NCI-H774 (cell line): ENCODE measurements around the gene KCNK3.
A peak's percentile ranks its signal among the peaks of the same experiment; 100 is the strongest.
"Not testable (repeated sequence)": the region's sequence is repeated elsewhere in the genome, so short reads cannot be mapped to it uniquely, and the experiment has no call there.

ENCODE experiments used
- DNase-seq: peaks from one replicate; lab custom pipeline; 2025; lab: John Stamatoyannopoulos, UW

KCNK3 gene

DNA sequence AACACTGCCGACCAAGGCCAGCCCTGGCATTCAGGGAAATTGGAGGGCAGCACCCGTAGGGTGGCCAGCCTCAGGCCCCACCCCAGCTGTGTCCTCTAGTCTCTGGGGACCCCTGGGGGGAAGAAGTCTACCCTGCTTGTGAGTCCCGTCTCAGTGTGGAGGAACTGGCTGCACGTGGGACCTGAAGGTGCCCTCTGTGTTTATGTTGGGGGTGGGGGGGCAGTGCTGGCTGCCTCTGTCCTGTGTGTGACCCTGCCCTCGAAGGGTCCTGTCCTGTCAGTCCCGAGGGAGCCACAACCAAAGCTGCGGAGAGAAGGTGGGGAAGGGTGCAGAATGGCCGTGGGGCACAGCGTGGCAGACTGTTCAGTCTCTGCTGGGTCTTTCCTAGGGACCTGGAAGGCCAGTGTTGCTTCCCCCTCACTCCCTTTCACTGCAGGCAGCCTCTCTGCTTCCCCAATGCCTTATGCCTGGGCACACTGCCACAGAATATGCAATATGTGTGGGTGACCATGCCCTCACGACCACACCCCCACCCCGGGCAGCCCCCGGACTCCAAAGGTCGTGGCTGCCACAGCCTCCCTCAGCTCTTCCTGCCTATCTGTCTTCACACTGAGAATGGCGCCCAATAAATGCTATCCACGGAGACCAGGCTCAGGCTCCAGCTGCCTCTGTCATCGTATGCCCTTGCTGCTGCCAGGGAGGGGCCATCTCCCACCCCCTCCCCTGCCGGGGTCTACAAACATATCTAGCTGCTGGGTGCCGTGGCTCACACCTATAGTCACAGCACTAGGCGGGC, 38.2 kb downstream of the KCNK3 start:
- DNase-seq: no peak

DNA sequence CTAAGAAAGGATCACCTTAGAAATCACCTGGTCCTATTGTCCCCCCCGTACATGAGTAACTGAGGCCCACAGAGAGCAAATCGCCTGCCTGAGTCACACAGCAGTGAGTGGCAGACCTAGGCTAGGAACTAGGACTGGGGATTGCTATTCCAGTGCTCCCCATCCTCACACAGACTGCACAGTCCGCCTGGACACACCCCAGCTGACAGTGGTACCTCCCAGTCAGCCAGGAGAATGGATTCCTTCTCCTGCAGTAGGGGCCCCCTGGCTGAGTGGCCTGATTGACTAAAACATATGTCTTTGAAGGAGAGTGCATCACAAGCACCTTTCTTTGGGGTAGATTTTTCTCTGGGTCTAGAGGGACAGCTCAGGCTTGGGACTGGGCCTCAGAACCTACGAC, 39.2 kb downstream of the KCNK3 start:
- no peak for DNase-seq

DNA sequence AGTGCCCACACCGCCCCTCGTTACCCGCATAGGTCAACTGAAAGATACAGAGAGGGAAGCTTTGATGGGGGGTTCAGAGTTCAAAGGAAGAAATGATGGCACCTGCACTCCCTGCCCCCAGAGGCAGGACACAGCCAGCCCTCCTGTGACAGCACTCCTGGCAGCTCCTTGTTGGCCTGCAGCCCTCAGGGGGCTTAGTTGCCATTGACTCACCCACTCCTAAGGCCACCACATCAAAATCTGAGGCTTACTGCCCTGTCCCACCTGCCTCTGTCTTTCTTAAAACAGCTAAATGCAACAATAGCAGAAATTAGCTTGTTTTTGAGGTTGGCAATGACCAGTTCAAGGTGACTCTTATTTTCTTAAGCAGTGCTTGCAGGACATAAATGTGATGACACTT, 39.9 kb downstream of the KCNK3 start:
- DNase-seq: no peak

DNA sequence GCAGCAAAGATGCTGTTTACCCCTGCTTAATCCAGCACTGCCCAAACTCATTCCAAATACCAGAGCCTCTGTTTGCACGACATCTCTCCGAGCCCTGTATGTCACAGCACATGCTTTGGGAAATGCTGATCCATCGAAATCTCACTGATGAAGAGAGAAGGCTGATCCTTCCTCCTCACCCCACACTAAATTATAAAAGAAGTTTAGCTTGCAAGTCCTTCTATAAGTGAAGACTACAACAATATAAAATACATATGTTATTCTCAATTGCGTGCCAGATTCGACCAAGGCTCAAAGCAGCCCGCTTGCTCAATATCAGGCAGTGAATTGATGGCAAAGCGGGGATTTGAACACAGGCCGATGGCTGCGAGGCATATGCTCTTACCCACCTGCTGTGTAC, 40.9 kb downstream of the KCNK3 start:
- no peak for DNase-seq

DNA sequence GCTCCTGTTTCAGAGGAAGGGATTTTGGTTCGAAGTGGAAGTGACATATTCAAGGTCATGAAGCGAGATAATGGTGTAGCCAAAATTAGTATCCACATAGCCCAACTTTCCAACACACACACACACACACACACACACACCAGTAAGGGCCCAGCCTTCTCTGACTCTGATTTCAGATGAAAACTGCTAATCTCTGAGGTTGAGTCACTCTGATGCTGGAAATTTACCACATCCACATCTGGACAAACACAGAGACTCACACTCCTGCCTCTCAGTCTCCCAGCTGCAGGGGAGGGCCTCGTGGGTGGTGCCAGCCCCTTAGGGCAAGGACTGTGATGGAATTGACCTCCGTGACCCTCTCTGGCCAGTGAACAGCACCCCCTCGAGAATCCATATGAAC, 42.6 kb downstream of the KCNK3 start:
- no peak for DNase-seq

DNA sequence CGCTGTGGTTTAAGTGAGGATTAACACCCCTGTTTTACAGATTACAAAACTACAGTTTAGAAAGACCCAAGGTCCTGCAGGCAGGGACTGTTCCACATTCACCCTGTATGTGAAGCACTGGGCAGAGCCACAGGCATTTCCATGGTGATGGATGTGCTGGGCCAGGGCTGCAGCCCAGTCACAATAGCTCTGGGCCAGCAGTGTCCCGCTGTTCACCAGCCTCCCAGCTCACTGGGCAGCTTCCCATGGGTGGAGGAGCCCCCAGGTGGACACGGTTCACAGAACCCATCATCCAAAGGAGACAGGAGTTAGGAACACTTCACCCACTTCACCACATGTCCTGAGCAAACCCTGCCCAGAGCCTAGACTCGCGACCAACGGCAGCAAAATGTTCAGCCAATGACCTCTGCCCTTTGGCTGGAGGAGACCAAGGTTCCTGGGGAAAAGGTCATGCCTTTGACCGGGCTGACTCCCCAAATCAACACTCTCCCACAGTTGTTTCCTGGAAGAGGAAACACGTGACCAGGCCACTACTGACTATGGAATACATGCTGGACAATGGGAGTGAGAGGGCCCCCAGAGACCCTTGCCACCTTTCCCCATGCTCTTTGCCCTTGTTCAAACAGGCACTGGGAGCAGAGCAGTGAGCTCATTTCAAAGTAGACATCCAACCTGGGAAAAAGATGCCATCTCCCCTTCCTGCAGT, 43.5 kb downstream of the KCNK3 start:
- no peak for DNase-seq

DNA sequence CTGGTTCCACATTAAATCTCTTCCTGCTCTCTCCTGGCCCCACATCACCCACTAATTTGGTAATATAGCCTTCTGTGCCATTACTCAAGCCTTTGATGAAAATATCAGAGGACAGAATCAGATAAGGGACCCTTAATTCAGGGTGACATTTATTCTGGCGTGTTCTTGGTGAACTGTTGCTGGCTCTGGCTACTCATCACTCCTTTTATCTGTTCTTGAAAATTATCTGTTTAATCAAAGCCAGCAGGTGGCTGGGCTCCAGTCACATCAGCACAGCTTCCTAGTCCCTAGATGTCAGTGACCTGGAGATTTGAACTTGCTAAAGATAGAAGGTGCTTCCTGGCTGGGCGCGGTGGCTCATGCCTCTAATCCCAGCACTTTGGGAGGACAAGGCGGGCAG, 44.7 kb downstream of the KCNK3 start:
- DNase-seq: no peak

DNA sequence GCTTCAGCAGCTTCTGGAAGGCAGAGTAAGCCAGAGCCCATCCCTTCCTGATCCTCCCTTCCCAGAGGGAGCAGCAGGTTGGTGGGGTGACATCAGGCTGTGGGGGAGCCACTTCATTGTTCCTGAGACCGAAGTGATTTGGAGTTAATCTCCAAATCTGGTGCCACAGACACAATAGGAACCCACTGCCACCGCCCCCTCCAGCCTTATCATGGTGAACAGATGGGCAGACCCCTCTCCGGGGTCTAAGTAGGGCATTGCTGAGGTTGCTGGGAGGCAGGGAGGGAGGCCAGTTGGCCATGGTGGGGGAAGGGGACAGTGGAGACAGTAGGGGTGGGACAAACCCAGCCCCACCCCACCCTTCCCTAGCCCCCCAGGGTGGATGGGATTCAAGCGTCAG, 46.0 kb downstream of the KCNK3 start:
- no peak for DNase-seq

DNA sequence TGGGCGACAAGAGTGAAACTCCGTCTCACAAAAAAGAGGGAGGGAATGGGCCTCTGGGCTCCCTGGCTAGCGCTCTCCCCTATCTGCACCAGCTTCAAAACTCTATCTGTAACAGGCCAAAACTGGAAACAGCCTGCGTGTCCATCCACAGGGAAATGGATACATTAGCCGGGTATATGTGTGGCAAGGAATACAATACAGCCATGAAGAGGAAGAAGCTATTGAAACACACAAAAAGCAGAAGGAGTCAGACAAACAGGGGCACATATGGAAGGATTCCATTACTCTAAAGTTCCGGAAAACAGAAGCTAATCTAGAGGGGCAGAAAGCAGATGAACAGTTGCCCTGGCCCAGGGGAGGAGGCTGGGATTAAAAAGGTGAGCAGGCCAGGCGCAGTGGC, 47.0 kb downstream of the KCNK3 start:
- DNase-seq: no peak

DNA sequence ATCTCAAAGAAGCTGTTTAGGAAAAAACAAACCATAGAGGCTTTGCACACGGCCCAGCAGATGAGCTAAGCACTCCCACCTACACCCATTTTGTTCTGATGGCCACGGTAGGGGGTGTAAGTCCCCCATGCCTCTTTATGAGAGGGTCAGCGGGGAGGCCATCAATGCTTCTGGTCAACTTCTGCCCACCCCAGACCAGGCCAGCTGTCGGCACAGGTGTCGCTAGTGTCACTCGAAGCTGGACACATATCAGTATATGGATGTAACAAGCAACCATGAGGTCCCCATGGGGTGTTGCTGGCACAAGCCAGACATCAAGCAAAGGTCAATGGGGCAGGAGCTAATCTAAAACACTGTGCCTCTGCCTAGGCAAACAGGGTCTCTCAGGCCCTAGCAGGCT, 47.8 kb downstream of the KCNK3 start:
- no peak for DNase-seq

DNA sequence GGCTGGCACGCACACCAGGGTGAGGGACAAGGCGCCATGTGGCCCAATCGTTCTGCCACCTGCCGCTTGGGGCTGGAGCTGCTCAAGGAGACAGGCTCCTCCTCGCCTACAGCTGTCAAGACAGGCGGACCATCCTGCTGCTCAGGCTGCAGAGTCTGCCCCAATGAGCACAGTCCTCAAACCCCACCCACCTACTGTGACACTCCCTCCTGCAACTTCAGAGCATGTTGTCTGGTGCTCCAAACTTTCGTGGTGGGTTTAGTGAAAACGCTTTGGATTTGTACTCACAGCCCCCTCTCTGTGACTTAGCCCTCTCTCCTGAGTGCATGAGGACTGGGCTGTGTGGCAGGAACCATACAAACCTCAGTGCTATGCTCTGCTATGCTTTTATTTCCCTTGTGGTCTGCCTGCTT, 48.4 kb downstream of the KCNK3 start:
- no peak for DNase-seq

DNA sequence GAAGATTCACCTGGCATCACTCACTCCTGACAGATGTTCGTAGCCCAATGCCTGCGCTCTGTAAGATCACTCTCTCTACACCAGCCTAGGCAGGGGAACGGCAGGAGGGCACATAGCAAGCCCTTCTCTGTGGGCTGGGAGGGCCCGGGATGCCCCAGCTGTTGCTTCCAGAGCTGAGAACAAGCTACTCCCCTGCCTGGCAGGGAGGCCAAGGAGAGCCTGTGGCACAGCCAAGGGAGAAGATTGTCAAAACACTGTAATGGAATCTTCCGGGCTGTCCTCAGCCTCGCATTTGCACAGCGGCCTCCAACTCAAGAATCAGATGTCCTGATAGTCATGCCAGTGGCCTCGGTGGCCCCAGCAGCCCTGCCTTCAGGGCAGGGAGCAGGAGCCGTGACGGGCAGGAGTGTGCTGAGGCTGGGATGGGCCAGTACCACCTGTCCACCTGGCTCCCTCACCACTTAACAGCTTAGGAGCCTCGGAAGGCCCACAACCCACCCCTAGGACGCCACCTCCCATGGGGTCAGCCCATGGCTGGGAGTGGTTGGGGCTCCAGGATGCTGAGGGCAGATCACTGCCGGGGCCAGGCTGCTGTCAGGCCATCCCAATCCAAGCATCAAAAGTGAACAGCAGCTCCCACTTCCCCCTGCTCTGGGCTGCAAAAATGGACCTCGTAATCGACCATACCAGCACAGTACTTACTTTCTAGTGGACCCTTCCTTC, 49.7 kb downstream of the KCNK3 start:
- no peak for DNase-seq

DNA sequence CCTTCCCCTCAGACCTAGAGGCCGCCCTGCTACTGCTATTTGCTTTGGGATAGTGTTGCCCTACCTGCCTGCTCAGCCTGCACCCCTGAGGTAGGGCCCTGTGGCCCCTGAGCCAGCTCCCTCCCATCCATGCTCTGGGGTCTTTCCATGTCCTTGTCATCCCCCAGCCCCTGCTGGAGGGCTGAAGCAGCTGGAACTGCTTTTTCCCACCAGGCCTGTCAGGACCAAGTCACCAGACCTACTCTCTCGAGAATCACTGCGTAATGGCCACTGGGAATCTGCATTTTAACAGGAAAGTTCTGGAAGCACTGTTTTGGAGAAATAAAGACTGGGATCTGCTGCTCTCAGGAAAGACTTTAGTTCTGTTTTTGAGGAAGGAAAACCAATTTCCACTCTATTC, 51.3 kb downstream of the KCNK3 start:
- no peak for DNase-seq

DNA sequence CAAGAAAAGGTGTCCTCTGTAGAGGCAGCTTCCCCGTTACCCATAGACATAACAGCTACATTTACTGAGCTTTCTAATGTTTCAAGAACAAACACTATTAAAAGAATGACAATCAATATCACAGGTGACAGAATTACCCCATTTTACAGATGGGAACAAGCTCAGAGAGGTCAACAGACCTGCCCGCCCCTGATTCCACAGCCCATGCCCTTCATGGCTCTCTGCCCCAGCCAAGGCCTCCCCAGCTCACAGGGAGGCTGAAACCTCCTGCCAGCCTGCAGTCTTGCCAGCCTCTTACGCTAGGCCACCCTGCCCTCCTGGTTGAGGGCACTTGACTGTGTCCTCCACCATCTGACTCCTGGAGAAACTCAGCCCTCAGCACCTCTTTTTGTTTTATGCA, 52.4 kb downstream of the KCNK3 start:
- no peak for DNase-seq

DNA sequence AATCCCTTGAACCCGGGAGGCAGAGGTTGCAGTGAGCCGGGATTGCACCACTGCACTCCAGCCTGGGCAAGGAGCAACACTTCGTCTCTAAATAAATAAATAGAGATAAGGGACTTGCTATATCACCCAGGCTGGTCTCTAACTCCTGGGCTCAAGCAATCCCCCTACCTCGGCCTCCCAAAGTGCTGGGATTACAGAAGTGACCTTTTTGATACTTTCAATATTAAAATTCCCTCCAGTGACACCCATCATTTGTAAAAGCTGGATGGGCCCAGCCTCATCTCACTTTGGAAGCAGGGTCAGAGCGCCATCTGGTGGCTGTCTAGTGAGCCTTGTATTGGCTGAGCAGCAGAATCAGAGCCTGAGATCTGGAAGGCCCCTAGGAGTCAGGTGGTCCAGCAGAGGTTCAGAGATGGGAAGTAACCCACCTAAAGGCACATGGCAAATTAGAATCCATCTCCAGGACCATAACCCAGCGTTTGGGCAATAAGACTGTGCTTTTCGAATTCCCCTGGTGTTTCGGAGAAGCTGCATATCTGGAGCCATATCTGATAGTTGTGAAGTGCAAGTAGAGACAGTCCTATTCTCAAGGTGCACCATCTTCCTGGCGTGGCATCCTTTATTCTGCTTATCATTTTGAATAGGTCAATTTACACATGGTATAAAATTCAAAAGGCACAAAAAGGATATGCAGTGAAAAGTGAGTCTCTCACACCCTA, 53.2 kb downstream of the KCNK3 start:
- DNase-seq: peak; percentile 54

DNA sequence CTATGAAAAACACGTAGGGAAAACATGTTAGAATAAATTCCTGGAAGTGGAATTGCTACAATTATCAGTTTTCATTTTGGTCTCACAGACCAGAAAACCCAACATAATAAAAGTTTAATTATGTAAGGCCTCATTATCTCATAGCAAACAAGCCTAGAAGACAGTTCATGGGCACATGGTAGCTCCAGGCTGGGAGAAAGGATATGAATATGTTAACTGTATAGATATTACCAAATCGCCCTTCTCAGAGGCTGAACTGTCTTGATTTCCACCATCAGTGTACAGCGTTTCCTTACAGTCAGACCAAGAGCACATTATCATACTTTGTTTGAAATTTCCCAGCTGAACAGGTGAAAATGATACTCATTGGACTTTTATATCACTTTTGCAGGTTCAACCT, 54.4 kb downstream of the KCNK3 start:
- DNase-seq: no peak

DNA sequence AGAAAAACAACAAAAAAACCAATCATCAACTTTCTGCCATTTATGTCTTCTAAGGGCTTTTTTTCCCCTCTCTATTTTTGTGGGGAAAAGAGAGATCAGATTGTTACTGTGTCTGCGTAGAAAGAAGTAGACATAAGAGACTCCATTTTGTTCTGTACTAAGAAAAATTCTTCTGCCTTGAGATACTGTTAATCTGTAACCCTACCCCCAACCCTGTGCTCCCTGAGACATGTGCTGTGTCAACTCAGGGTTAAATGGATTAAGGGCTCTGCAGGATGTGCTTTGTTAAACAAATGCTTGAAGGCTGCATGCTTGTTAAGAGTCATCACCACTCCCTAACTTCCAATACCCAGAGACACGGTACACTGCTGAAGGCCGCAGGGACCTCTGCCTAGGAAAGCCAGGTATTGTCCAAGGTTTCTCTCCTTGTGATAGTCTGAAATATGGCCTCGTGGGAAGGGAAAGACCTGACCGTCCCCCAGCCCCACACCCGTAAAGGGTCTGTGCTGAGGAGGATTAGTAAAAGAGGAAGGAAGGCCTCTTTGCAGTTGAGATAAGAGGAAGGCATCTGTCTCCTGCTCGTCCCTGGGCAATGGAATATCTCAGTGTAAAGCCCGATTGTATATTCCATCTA, 57.4 kb downstream of the KCNK3 start:
- not testable (repeated sequence) for DNase-seq

DNA sequence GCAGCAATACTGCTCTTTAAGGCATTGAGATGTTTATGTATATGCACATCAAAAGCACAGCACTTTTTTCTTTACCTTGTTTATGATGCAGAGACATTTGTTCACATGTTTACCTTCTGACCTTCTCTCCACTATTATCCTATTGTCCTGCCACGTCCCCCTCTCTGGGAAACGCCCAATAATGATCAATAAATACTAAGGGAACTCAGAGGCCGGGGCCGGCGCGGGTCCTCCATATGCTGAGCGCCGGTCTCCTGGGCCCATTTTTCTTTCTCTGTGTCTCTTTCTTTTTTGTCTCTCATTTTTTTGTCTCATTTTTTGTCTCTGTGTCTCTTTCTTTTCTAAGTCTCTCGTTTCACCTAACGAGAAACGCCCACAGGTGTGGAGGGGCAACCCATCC, 57.9 kb downstream of the KCNK3 start:
- DNase-seq: not testable (repeated sequence)

DNA sequence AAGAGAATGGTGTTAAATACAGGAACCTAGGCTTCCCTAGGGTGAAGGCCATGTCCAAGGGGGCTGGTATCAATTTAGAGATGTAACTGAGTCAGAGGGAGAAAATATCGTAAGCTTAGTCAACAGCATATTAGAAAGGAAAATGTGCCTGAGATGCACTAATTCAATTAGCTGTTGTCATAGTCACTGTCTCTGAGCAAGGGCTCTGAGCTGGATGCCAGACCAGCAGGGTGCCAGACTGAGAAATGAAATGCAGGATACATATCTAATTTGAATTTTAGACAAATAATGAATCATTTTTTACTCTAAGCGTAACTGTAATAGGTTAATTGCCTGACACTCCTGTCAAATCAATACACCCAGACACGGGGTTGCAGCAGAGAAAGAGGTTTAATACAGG, 60.1 kb downstream of the KCNK3 start:
- no peak for DNase-seq

DNA sequence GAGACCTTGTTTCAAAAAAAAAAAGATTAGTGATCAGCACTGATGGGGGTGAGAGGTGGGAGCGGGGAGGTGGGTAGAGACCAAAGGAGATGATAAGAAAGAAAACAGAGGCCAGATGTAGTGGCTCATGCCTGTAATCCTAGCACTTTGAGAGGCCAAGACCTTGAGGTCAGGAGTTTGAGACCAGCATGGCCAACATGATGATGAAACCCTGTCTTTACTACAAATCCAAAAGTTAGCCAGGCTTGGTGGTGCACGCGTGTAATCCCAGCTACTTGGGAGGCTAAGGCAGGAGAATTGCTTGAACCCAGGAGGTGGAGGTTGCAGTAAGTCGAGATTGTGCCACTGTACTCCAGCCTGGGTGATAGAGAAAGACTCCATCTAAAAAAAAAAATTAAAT, 62.0 kb downstream of the KCNK3 start:
- DNase-seq: no peak

DNA sequence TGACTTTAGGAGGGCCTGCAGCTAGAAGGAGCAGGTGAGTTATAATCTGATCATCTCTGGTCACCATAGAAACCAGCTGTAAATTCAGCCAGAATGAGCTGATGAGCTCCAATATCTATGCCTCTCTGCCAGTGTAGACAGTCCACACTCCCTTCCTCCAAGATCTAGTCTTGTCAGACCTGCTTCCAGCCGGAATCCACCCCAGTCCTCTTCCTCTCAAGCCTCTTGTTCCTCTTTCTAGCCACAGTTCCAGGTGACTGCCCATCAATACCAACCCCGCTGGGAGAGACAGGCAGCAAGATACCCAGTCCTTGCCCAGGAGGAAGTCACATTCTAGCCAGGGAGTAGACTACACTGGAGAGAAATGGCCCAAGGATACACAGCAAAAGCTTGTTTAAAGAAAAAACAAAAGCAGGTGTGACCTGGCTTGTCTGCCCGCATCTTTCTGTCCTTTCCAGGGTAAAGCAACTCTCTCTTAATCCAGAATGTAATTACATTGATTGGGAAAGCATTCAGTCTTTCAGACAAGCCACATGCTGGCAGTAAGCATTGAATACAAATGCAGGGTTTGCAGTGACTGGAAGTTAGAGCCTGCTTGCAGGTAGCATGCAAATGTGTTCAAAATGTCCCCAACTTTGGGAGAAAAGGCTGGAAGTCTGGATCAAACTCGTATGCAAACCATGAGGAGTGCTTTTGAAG, 62.6 kb downstream of the KCNK3 start:
- no peak for DNase-seq
